HepG2 (cell line): Measurements from ENCODE around the gene C4BPA. TPM values are rescaled to one million over a fixed set of nuclear protein-coding genes. Genes with fewer than 3 reads are reported as not detected.

Experiments
- ATAC-seq: fragments of 200-7000 bp; cut with Tn5 transposase; 3 replicates; pipeline ENCODE4 v1.9.1; 2020; ENCODE audit warnings: mild to moderate bottlenecking, moderate library complexity
- BruUV-seq: library from RNA; stranded (reverse); fragments of 400-500 nt; replicated peaks from 2 replicates; lab custom pipeline; 2021; lab: Mats Ljungman, UMichigan
- CTCF ChIA-PET: fragments of 300-600 bp; formaldehyde crosslinking; extraction: SDS; loops from one replicate; lab custom pipeline; 2021; ENCODE audit warnings: low total read pairs, inconsistent platforms, low intra/inter-chr PET ratio; lab: Yijun Ruan, JAX
- POLR2A ChIA-PET: fragments of 350-600 bp; sonication (Branson Sonifier 250); formaldehyde crosslinking; loops from one replicate; lab custom pipeline; 2020; ENCODE audit warnings: antibody characterized with exemption, inconsistent platforms; lab: Yijun Ruan, JAX
- DNase-seq: peaks from one replicate; pipeline ENCODE4 v3.0.0-alpha.2; 2015; ENCODE audit warnings: low spot score
- FAIRE-seq: peaks from 3 replicates; lab custom pipeline; 2011; peaks lifted over from hg19 to GRCh38; lab: Jason Lieb, UNC
- H2AFZ ChIP-seq: one replicate; pipeline ENCODE4 v1.6.1; 2011; ENCODE audit warnings: low read length, inconsistent platforms
- H3K27ac ChIP-seq: fragments of 300-600 bp; 3 replicates; pipeline ENCODE4 v1.8.0; 2011; ENCODE audit warnings: mixed run types, mild to moderate bottlenecking, mixed read lengths, low read length, inconsistent platforms; ENCODE audit not compliant: insufficient read depth; ENCODE audit errors: extremely low read length
- H3K27me3 ChIP-seq, 2 experiments: fragments of 200-600 bp in 1 of 2; 2 replicates in 1 of 2; 3 replicates in 1 of 2; pipeline versions ENCODE4 v1.6.0 to v1.8.0; 2011; ENCODE audit warnings: low read length in 2 of 2, mild to moderate bottlenecking in 2 of 2, moderate library complexity in 2 of 2, inconsistent platforms in 1 of 2; ENCODE audit not compliant: insufficient read depth in 2 of 2, control insufficient read depth in 1 of 2
- H3K36me3 ChIP-seq, 2 experiments: fragments of 200-600 bp in 1 of 2; replicated peaks in 1 of 2; 2 replicates in 1 of 2; 3 replicates in 1 of 2; pipeline versions ENCODE4 v1.5.1 to v1.8.0; 2011; ENCODE audit warnings: low read length in 2 of 2, inconsistent platforms in 1 of 2; ENCODE audit not compliant: insufficient read depth in 2 of 2, control insufficient read depth in 1 of 2
- H3K4me1 ChIP-seq: 2 replicates; pipeline ENCODE4 v1.5.1; 2012; ENCODE audit warnings: low read length, inconsistent platforms; ENCODE audit not compliant: insufficient read depth
- H3K4me2 ChIP-seq: 2 replicates; pipeline ENCODE4 v1.6.0; 2011; ENCODE audit warnings: low read depth, low read length, inconsistent platforms
- H3K4me3 ChIP-seq, 3 experiments: fragments of 200-600 bp in 1 of 3; sonication (generic), shearing (Covaris generic) in 1 of 3; replicated peaks in 1 of 3; 2 replicates each; pipeline ENCODE4 v1.5.1; 2011 to 2016; ENCODE audit warnings: low read length in 3 of 3, inconsistent platforms in 2 of 3, low read depth in 2 of 3, mild to moderate bottlenecking in 2 of 3, control low read depth in 1 of 3, mixed read lengths in 1 of 3; ENCODE audit not compliant: insufficient read depth in 1 of 3
- H3K79me2 ChIP-seq: one replicate; pipeline ENCODE4 v1.6.1; 2011; ENCODE audit warnings: low read length, inconsistent platforms; ENCODE audit not compliant: insufficient read depth
- H3K9ac ChIP-seq: 2 replicates; pipeline ENCODE4 v1.6.0; 2011; ENCODE audit warnings: mild to moderate bottlenecking, low read depth, low read length, inconsistent platforms; ENCODE audit not compliant: insufficient read depth
- H3K9me3 ChIP-seq: 2 replicates; pipeline ENCODE4 v1.5.1; 2012; ENCODE audit warnings: mild to moderate bottlenecking, low read length
- H4K20me1 ChIP-seq: 2 replicates; pipeline ENCODE4 v1.6.0; 2011; ENCODE audit warnings: inconsistent platforms, mild to moderate bottlenecking, low read length, moderate library complexity; ENCODE audit not compliant: insufficient read depth
- DR1 ChIP-seq: sonication (generic); formaldehyde crosslinking; IDR thresholded peaks from 2 replicates; pipeline ENCODE4 v1.8.0; 2021; ENCODE audit warnings: mild to moderate bottlenecking, missing genetic modification reagents, inconsistent platforms
- SNAPC2 ChIP-seq: sonication (generic); formaldehyde crosslinking; IDR thresholded peaks from 2 replicates; pipeline ENCODE4 v1.8.1; 2022; ENCODE audit warnings: mild to moderate bottlenecking, missing genetic modification reagents
- SOX13 ChIP-seq, 3 experiments: fragments of 450-650 bp in 1 of 3; sonication (generic) in 1 of 3; formaldehyde crosslinking in 1 of 3; IDR thresholded peaks in 2 of 3; conservative IDR thresholded peaks in 1 of 3; 2 replicates each; pipeline versions ENCODE4 v1.5.0 to v1.6.1; 2016 to 2020; ENCODE audit warnings: antibody characterized with exemption in 1 of 3, mild to moderate bottlenecking in 1 of 3, missing compliant biosample characterization in 1 of 3, missing genetic modification reagents in 1 of 3, moderate library complexity in 1 of 3
- ZKSCAN1 ChIP-seq: fragments of 150-350 bp; IDR thresholded peaks from 2 replicates; pipeline ENCODE4 v1.6.1; 2014; ENCODE audit warnings: low read length
- ZNF264 ChIP-seq: sonication (generic); formaldehyde crosslinking; IDR thresholded peaks from 2 replicates; pipeline ENCODE4 v1.4.0; 2020; ENCODE audit warnings: missing genetic modification reagents
- ZNF605 ChIP-seq: sonication (generic); formaldehyde crosslinking; IDR thresholded peaks from 2 replicates; pipeline ENCODE4 v1.8.0; 2022; ENCODE audit warnings: mild to moderate bottlenecking, missing genetic modification reagents
- ZNF629 ChIP-seq: sonication (generic); formaldehyde crosslinking; conservative IDR thresholded peaks from 2 replicates; pipeline ENCODE4 v1.5.0; 2020; ENCODE audit warnings: missing genetic modification reagents
- ZNF713 ChIP-seq: sonication (generic); formaldehyde crosslinking; IDR thresholded peaks from 2 replicates; pipeline ENCODE4 v1.4.0; 2020; ENCODE audit warnings: mild to moderate bottlenecking, missing genetic modification reagents
- ZNF777 ChIP-seq: sonication (generic); formaldehyde crosslinking; IDR thresholded peaks from 2 replicates; pipeline ENCODE4 v1.4.0; 2020; ENCODE audit warnings: missing genetic modification reagents
- ZSCAN22 ChIP-seq: sonication (generic); formaldehyde crosslinking; IDR thresholded peaks from 2 replicates; pipeline ENCODE4 v1.4.0; 2020; ENCODE audit warnings: mild to moderate bottlenecking, missing genetic modification reagents
- WGBS: methylation state at CpG from one replicate; pipeline ENCODE4 v1.1.6; 2017; ENCODE audit warnings: low lambda C conversion rate; 5-methylcytosine and 5-hydroxymethylcytosine counted together
- in situ Hi-C: cut with HindIII; loops from 2 replicates; pipeline ENCODE4 v1.10.0; 2017; ENCODE audit warnings: low pct_unique_long_range_greater_than_20kb; ENCODE audit not compliant: extremely low pct_ligation_motif_present
- intact Hi-C: fragments of 100-400 bp; cut with micrococcal nuclease; formaldehyde crosslinking; loops from one replicate; pipeline ENCODE4 v1.10.0; 2022; ENCODE audit not compliant: unreplicated experiment
- polyA plus RNA-seq, 8 experiments: library from polyadenylated mRNA; depleted of rRNA in 3 of 8; stranded (reverse) in 7 of 8; unstranded in 1 of 8; fragments of >200 nt; fragmentation: Illumina TruSeq in 4 of 8; extraction: Trizol in 4 of 8; gene quantifications; 2 replicates each; pipeline versions ENCODE4 v1.2.1 to v1.2.3, GENCODE V29; 2011 to 2016; ENCODE audit warnings: low read depth in 4 of 8, missing spikeins in 1 of 8, mixed read lengths in 1 of 8; ENCODE audit not compliant: insufficient read depth in 1 of 8
- total RNA-seq, 5 experiments: library from RNA; depleted of rRNA; stranded (reverse); fragments of >200 nt; fragmentation: Illumina TruSeq; extraction: Trizol; gene quantifications; 2 replicates each; pipeline ENCODE4 v1.2.3, GENCODE V29; 2016; ENCODE audit warnings: low read depth in 1 of 5
- TF ChIP-seq, protein P1 (sequence below): sonication (generic); formaldehyde crosslinking; IDR thresholded peaks from 2 replicates; pipeline ENCODE4 v1.8.0; 2022; ENCODE audit warnings: mild to moderate bottlenecking, missing genetic modification reagents, borderline replicate concordance
- TF ChIP-seq, protein P2 (sequence below): sonication (generic); formaldehyde crosslinking; IDR thresholded peaks from 2 replicates; pipeline ENCODE4 v1.5.0; 2020; ENCODE audit warnings: mild to moderate bottlenecking, low read depth, missing genetic modification reagents, borderline replicate concordance
- TF ChIP-seq, protein P3 (sequence below): sonication (generic); formaldehyde crosslinking; IDR thresholded peaks from 2 replicates; pipeline ENCODE4 v1.4.0; 2020; ENCODE audit warnings: missing genetic modification reagents
- TF ChIP-seq, protein P4 (sequence below): sonication (generic); formaldehyde crosslinking; conservative IDR thresholded peaks from 2 replicates; pipeline ENCODE4 v1.8.0; 2022; ENCODE audit warnings: mild to moderate bottlenecking, moderate library complexity, missing genetic modification reagents

The C4BPA gene
- total and polyA plus RNA-seq, 2 of the 13 experiments (the other 11 are each of a cell fraction or from before 2014, with no cell fraction given) = 32.1 to 60.1 TPM

DNA sequence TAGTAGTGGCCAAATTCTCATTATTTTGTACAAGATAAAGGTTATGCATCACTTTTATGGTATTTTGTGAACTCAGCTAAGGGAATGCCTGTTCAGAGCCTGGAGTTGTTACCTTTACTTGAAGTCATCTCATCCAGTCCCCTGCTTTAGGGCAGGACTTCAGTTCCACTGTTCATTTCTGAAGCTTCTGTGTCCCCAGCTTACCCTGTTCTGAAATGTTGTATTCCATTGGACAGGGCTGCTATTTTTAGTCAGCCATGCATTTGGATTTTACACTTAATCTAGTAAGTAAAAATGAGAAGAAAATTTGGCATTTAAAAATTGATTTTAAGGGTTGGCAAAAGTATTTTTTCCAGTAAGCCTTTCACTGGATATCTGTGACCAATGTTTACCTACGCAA, 27.0 kb upstream of the C4BPA start:
- POLR2A ChIA-PET = interaction anchor here (0.9 kb wide), 1 partner anchor 24 kb away, joined by 3 read pairs; the partner anchor contains the start of gene PFKFB2
- Histone ChIP-seq H3K9me3 (no peaks in the 10 kb centered on the region), H3K9ac (no peak overlapping the region), H3K27me3 (no peaks in the 10 kb centered on the region), H3K4me3 (no peak overlapping the region), H2AFZ (no peak overlapping the region), H3K27ac (no peak overlapping the region), H3K4me1 (0 out of 2 replicates have a peak, but pooled peaks cover 6% of the 10 kb centered on the region), H3K79me2 (no peaks in the 10 kb centered on the region), H3K36me3 (0 out of 5 replicates have a peak, but pooled peaks cover 0 to 4% of the 10 kb centered on the region in 2 experiments)
- no peak for ATAC-seq
- CTCF ChIA-PET = interaction anchor here (1.4 to 2.5 kb wide), 4 partner anchors 27 to 328 kb away, joined by 4 to 14 read pairs (median 8); partner anchors contain the start of gene YOD1
- BruUV-seq = no TSS peak
- FAIRE-seq = no peak
- WGBS = 97% methylated on average over 1 of the region's 1 CpG
- in situ Hi-C loops = loop anchor here (10.0 kb wide), 1 partner anchor 142 kb away; no protein-coding TSS in a partner anchor
- intact Hi-C loops = loop anchor here (1.0 to 10.0 kb wide), 3 partner anchors 27 to 342 kb away; no protein-coding TSS in a partner anchor
- TF ChIP-seq, protein P1, sequence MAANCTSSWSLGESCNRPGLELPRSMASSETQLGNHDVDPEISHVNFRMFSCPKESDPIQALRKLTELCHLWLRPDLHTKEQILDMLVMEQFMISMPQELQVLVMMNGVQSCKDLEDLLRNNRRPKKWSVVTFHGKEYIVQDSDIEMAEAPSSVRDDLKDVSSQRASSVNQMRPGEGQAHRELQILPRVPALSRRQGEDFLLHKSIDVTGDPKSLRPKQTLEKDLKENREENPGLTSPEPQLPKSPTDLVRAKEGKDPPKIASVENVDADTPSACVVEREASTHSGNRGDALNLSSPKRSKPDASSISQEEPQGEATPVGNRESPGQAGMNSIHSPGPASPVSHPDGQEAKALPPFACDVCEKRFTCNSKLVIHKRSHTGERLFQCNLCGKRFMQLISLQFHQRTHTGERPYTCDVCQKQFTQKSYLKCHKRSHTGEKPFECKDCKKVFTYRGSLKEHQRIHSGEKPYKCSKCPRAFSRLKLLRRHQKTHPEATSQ (CRISPR knock-in tag) = no peak
- no peak for TF ChIP-seq ZNF777 (CRISPR knock-in tag)
- TF ChIP-seq ZNF629 = no peak
- TF ChIP-seq ZKSCAN1 = no peak
- TF ChIP-seq, protein P2, sequence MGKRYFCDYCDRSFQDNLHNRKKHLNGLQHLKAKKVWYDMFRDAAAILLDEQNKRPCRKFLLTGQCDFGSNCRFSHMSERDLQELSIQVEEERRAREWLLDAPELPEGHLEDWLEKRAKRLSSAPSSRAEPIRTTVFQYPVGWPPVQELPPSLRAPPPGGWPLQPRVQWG (CRISPR knock-in tag) = no peak
- no peak for TF ChIP-seq ZNF713
- TF ChIP-seq SNAPC2 (CRISPR knock-in tag) = no peak
- no peak for TF ChIP-seq SOX13 (IDR thresholded peaks at IDR 0.05)
- TF ChIP-seq SOX13 (CRISPR knock-in tag; conservative IDR thresholded peaks at IDR 0.05 in 1 of 2, IDR thresholded peaks at IDR 0.05 in 1 of 2) = no peak
- TF ChIP-seq, protein P3, sequence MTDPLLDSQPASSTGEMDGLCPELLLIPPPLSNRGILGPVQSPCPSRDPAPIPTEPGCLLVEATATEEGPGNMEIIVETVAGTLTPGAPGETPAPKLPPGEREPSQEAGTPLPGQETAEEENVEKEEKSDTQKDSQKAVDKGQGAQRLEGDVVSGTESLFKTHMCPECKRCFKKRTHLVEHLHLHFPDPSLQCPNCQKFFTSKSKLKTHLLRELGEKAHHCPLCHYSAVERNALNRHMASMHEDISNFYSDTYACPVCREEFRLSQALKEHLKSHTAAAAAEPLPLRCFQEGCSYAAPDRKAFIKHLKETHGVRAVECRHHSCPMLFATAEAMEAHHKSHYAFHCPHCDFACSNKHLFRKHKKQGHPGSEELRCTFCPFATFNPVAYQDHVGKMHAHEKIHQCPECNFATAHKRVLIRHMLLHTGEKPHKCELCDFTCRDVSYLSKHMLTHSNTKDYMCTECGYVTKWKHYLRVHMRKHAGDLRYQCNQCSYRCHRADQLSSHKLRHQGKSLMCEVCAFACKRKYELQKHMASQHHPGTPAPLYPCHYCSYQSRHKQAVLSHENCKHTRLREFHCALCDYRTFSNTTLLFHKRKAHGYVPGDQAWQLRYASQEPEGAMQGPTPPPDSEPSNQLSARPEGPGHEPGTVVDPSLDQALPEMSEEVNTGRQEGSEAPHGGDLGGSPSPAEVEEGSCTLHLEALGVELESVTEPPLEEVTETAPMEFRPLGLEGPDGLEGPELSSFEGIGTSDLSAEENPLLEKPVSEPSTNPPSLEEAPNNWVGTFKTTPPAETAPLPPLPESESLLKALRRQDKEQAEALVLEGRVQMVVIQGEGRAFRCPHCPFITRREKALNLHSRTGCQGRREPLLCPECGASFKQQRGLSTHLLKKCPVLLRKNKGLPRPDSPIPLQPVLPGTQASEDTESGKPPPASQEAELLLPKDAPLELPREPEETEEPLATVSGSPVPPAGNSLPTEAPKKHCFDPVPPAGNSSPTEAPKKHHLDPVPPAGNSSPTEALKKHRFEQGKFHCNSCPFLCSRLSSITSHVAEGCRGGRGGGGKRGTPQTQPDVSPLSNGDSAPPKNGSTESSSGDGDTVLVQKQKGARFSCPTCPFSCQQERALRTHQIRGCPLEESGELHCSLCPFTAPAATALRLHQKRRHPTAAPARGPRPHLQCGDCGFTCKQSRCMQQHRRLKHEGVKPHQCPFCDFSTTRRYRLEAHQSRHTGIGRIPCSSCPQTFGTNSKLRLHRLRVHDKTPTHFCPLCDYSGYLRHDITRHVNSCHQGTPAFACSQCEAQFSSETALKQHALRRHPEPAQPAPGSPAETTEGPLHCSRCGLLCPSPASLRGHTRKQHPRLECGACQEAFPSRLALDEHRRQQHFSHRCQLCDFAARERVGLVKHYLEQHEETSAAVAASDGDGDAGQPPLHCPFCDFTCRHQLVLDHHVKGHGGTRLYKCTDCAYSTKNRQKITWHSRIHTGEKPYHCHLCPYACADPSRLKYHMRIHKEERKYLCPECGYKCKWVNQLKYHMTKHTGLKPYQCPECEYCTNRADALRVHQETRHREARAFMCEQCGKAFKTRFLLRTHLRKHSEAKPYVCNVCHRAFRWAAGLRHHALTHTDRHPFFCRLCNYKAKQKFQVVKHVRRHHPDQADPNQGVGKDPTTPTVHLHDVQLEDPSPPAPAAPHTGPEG (CRISPR knock-in tag) = no peak
- no peak for TF ChIP-seq DR1 (CRISPR knock-in tag)
- TF ChIP-seq, protein P4, sequence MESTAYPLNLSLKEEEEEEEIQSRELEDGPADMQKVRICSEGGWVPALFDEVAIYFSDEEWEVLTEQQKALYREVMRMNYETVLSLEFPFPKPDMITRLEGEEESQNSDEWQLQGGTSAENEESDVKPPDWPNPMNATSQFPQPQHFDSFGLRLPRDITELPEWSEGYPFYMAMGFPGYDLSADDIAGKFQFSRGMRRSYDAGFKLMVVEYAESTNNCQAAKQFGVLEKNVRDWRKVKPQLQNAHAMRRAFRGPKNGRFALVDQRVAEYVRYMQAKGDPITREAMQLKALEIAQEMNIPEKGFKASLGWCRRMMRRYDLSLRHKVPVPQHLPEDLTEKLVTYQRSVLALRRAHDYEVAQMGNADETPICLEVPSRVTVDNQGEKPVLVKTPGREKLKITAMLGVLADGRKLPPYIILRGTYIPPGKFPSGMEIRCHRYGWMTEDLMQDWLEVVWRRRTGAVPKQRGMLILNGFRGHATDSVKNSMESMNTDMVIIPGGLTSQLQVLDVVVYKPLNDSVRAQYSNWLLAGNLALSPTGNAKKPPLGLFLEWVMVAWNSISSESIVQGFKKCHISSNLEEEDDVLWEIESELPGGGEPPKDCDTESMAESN = no peak
- no peak for TF ChIP-seq ZNF264 (CRISPR knock-in tag)
- TF ChIP-seq ZSCAN22 (CRISPR knock-in tag) = no peak
- no peak for TF ChIP-seq ZNF605
- TF ChIP-seq, all 625 proteins: peak for 0
- H4K20me1 ChIP-seq = no peaks in the 10 kb centered on the region
- DNase-seq = no peak
- H3K4me2 ChIP-seq = no peak overlapping the region
